Measurements from ENCODE around the gene NT5C2. TPM values are rescaled to one million over a fixed set of nuclear protein-coding genes. Genes with fewer than 3 reads are reported as not detected.

Gene NT5C2
- polyA plus RNA-seq, 1 donor from 2014 or later, result 50.1 TPM

GRCh38 chr10:103066141-103067098 is 126.7 kb downstream of the NT5C2 start:
- Mint-ChIP-seq H3K27ac (no peak overlapping the region), H3K27me3 (no peaks in the 10 kb centered on the region), H3K4me3 (no peak overlapping the region), H3K36me3 (peaks cover 5% of the 10 kb centered on the region), H3K4me1 (peaks cover 24 to 27% (median 25%) of the 10 kb centered on the region in 3 donors), H3K9me3 (no peaks in the 10 kb centered on the region)

- Mint-ChIP-seq H3K27me3 (no peaks in the 10 kb centered on the region), H3K4me3 (no peak overlapping the region), H3K36me3 (peaks cover 5% of the 10 kb centered on the region), H3K27ac (no peak overlapping the region), H3K9me3 (no peaks in the 10 kb centered on the region), H3K4me1 (peaks cover 13 to 17% (median 17%) of the 10 kb centered on the region in 3 donors)
Measured at GRCh38 chr10:103064956-103065355, 128.1 kb downstream of the NT5C2 start.

GRCh38 chr10:103062854-103063590 is 130.1 kb downstream of the NT5C2 start:
- peaks cover 5% of the 10 kb centered on the region for H3K36me3 Mint-ChIP-seq
- peak overlapping the region in 1 of 3 donors; percentile 20 for H3K27ac Mint-ChIP-seq
- H3K27me3 Mint-ChIP-seq, result no peaks in the 10 kb centered on the region
- H3K4me3 Mint-ChIP-seq, result no peak overlapping the region
- H3K4me1 Mint-ChIP-seq, result peaks cover 1 to 4% (median 4%) of the 10 kb centered on the region in 3 donors
- H3K9me3 Mint-ChIP-seq, result no peaks in the 10 kb centered on the region

DNA sequence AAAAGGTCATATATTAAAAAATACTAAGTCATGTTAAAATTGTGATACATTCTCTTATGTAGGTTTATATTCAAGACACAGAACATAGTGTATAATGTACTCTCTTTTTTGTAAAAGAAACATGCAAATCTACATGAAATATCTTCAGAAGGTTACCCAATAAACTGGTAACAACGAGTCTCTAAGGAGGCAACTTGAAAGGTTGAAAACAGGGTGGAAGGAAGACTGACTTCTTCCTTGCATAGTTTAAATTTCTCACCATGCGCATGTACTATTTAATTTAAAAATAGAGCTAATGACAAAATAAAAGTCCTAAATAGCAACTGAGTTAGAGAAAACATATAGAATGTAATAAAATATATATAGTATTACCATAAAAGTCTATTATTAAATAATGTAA is 132.5 kb downstream of the NT5C2 start:
- Mint-ChIP-seq H3K4me3 (no peak overlapping the region), H3K36me3 (peaks cover 3% of the 10 kb centered on the region), H3K27me3 (no peaks in the 10 kb centered on the region), H3K4me1 (no peaks in the 10 kb centered on the region), H3K9me3 (no peaks in the 10 kb centered on the region), H3K27ac (no peak overlapping the region)

DNA sequence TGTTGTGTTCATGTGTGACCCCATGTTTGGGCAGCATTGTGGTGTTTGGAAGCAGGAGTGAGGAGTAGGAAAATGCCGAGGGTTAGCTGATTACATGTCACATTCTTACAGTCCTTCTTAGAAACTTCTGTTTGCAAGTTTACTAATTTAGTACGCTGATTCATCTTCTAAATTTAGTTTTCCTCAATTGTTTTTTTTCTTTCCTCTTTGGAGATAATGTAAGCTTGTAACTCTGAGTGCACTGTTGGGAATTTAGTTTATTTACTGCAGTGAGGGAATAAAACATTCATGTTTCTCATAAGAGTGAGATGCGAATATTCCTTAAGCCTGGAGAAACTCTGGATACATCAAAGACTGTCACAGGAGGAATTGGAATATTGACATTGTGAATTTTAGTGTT is 135.0 kb downstream of the NT5C2 start:
- H3K4me3 Mint-ChIP-seq, result no peak overlapping the region
- peaks cover 5 to 8% (median 7%) of the 10 kb centered on the region in 3 donors for H3K4me1 Mint-ChIP-seq
- H3K9me3 Mint-ChIP-seq, result no peaks in the 10 kb centered on the region
- peaks cover 6% of the 10 kb centered on the region for H3K36me3 Mint-ChIP-seq
- H3K27me3 Mint-ChIP-seq, result no peaks in the 10 kb centered on the region
- H3K27ac Mint-ChIP-seq, result no peak overlapping the region

- Mint-ChIP-seq H3K4me3 (no peak overlapping the region), H3K9me3 (no peaks in the 10 kb centered on the region), H3K36me3 (peaks cover 9% of the 10 kb centered on the region), H3K4me1 (peaks cover 5 to 9% (median 8%) of the 10 kb centered on the region in 3 donors), H3K27me3 (no peaks in the 10 kb centered on the region), H3K27ac (no peak overlapping the region)
Measured at GRCh38 chr10:103055105-103055504, 138.0 kb downstream of the NT5C2 start.

DNA sequence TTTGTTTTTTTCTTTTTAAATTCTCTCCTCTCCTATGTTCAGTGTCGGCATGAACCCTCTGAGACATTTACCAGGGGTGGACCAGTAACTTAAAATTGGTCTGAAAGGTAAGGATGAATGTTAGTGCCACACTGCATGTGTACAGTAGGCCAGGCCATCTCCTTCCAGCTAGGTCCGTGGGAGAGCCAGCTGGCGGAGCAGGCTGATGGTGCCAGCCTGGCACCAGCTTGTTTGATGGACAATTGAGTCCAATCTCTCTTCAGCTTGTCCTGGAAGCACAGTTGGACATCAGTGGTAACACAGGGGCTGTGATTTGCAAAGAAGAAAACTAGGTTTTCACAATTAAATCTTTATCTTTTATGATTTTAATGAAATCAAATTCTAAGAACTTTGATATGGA is 138.5 kb downstream of the NT5C2 start:
- Mint-ChIP-seq H3K36me3 (peaks cover 9% of the 10 kb centered on the region), H3K27me3 (no peaks in the 10 kb centered on the region), H3K27ac (no peak overlapping the region), H3K4me1 (peaks cover 5 to 9% (median 8%) of the 10 kb centered on the region in 3 donors), H3K9me3 (no peaks in the 10 kb centered on the region), H3K4me3 (no peak overlapping the region)

GRCh38 chr10:103053659-103054581 is 139.2 kb downstream of the NT5C2 start:
- Mint-ChIP-seq H3K27me3 (no peaks in the 10 kb centered on the region), H3K36me3 (peaks cover 9% of the 10 kb centered on the region), H3K9me3 (no peaks in the 10 kb centered on the region), H3K4me1 (peaks cover 5 to 9% (median 8%) of the 10 kb centered on the region in 3 donors), H3K4me3 (peak overlapping the region; percentile 29 to 87 (median 69)), H3K27ac (peak overlapping the region in 2 of 3 donors; percentile 77 to 78)

DNA sequence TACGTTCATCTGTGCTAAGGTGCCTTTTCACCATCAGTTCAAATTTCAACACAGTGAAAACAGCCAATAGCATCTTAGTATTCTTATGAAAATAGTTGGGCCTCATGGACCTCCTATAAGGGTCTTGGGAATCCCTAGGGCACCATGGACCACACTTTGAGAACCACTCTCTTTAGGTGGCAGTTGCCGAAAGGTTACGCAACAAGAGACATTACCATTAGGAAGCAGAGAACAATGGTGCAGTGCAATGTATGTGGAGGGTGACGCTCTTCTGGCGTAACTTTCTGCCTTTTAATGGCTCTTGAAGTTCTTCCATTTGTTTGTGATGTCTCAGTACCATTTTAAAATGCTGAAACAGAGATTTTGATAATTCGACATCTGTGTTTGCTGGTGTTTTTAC is 143.8 kb downstream of the NT5C2 start:
- no peaks in the 10 kb centered on the region for H3K9me3 Mint-ChIP-seq
- H3K4me3 Mint-ChIP-seq, result no peak overlapping the region
- H3K36me3 Mint-ChIP-seq, result peaks cover 8% of the 10 kb centered on the region
- peaks cover 5 to 9% (median 7%) of the 10 kb centered on the region in 3 donors for H3K4me1 Mint-ChIP-seq
- H3K27ac Mint-ChIP-seq, result no peak overlapping the region
- no peaks in the 10 kb centered on the region for H3K27me3 Mint-ChIP-seq

GRCh38 chr10:103047381-103047780 is 145.7 kb downstream of the NT5C2 start:
- Mint-ChIP-seq H3K27me3 (no peaks in the 10 kb centered on the region), H3K27ac (no peak overlapping the region), H3K4me3 (no peak overlapping the region), H3K36me3 (peaks cover 3% of the 10 kb centered on the region), H3K9me3 (no peaks in the 10 kb centered on the region), H3K4me1 (peaks cover 3 to 8% (median 7%) of the 10 kb centered on the region in 3 donors)

GRCh38 chr10:103045961-103046360 is 147.1 kb downstream of the NT5C2 start:
- peaks cover 4% of the 10 kb centered on the region for H3K36me3 Mint-ChIP-seq
- H3K4me3 Mint-ChIP-seq, result no peak overlapping the region
- H3K4me1 Mint-ChIP-seq, result peaks cover 11 to 13% (median 12%) of the 10 kb centered on the region in 3 donors
- H3K27me3 Mint-ChIP-seq, result no peaks in the 10 kb centered on the region
- no peak overlapping the region for H3K27ac Mint-ChIP-seq
- no peaks in the 10 kb centered on the region for H3K9me3 Mint-ChIP-seq

GRCh38 chr10:103044942-103045489 is 148.1 kb downstream of the NT5C2 start:
- H3K9me3 Mint-ChIP-seq, result no peaks in the 10 kb centered on the region
- no peak overlapping the region for H3K4me3 Mint-ChIP-seq
- peaks cover 2% of the 10 kb centered on the region for H3K36me3 Mint-ChIP-seq
- no peaks in the 10 kb centered on the region for H3K27me3 Mint-ChIP-seq
- H3K27ac Mint-ChIP-seq, result no peak overlapping the region
- H3K4me1 Mint-ChIP-seq, result peaks cover 11 to 13% (median 12%) of the 10 kb centered on the region in 3 donors

DNA sequence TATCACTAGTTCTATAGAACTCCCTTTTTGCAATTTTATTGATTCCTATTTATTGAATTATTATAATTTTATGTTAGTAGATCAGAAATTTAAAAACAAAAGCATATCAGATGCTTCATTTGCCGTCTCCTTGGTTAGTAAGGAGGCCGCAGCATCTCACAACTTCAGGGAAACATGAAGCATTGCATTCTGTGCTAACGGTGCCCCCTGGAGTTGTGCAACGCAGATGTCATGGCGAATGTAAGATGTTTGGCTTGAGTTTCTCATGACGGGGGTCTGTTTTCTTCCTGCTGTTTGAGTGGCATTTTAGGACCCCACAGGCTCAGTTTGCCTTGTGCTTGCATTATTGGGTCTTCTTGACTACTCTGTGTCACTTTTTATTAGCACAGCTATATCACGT is 150.2 kb downstream of the NT5C2 start:
- no peaks in the 10 kb centered on the region for H3K27me3 Mint-ChIP-seq
- no peaks in the 10 kb centered on the region for H3K9me3 Mint-ChIP-seq
- H3K4me1 Mint-ChIP-seq, result peaks cover 11 to 13% (median 12%) of the 10 kb centered on the region in 3 donors
- H3K4me3 Mint-ChIP-seq, result no peak overlapping the region
- peaks cover 2% of the 10 kb centered on the region for H3K36me3 Mint-ChIP-seq
- no peak overlapping the region for H3K27ac Mint-ChIP-seq

DNA sequence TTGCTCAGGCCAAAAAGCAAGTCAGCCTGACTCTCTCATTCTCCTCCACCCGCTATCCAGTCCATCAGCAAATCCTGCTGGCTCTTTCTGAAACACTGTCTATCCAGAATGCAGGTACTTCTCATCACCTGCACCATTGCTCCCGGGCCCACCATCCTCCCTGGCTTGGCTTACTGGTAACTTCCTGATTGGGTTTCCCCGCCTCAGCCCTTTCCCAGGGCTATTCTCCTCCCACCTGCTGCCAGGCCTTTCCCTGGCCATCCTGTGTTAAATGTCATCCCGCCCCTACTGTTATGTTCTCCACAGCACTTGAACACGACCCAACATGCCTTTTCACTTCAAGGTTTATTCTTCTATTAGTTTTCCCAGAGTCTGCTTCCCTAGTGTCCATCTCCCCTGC is 150.9 kb downstream of the NT5C2 start:
- Mint-ChIP-seq H3K36me3 (peaks cover 2% of the 10 kb centered on the region), H3K27ac (no peak overlapping the region), H3K9me3 (no peaks in the 10 kb centered on the region)

More for the DNA sequence above, 150.9 kb downstream of the NT5C2 start:
- no peak overlapping the region for H3K4me3 Mint-ChIP-seq
- no peaks in the 10 kb centered on the region for H3K27me3 Mint-ChIP-seq
- peaks cover 11 to 13% (median 12%) of the 10 kb centered on the region in 3 donors for H3K4me1 Mint-ChIP-seq

Data from IgD-negative memory B cell (primary cell).